Lower lobe of right lung (tissue), 2 donors: ENCODE measurements around the gene ZBTB21. TPM values are rescaled to one million over a fixed set of nuclear protein-coding genes. Genes with fewer than 3 reads are reported as not detected.
A peak's percentile ranks its signal among the peaks of the same experiment; 100 is the strongest.

Source experiments
- ATAC-seq, 2 donors: fragments of 200-7000 bp; cut with Tn5 transposase; one replicate each; pipeline ENCODE4 v1.9.1; 2020 to 2022; ENCODE audit warnings: mild to moderate bottlenecking in 2 of 2, moderate library complexity in 2 of 2
- DNase-seq: peaks from one replicate; pipeline ENCODE4 v3.0.0-alpha.2; 2020
- H3K27ac ChIP-seq: fragments of 200-600 bp; one replicate; pipeline ENCODE4 v1.8.0; 2022
- H3K27me3 ChIP-seq: fragments of 200-600 bp; one replicate; pipeline ENCODE4 v1.8.0; 2022; ENCODE audit warnings: low read depth
- H3K36me3 ChIP-seq: fragments of 200-600 bp; one replicate; pipeline ENCODE4 v1.8.0; 2022; ENCODE audit warnings: mild to moderate bottlenecking
- H3K4me1 ChIP-seq: fragments of 200-600 bp; one replicate; pipeline ENCODE4 v1.8.0; 2022
- H3K4me3 ChIP-seq: fragments of 200-600 bp; one replicate; pipeline ENCODE4 v1.8.0; 2022; ENCODE audit warnings: mild to moderate bottlenecking
- H3K9me3 ChIP-seq: fragments of 200-600 bp; one replicate; pipeline ENCODE4 v1.8.0; 2022
- CTCF ChIP-seq: fragments of 200-600 bp; IDR thresholded peaks from one replicate; pipeline ENCODE4 v1.8.0; 2022; ENCODE audit warnings: antibody characterized with exemption, mild to moderate bottlenecking
- intact Hi-C: fragments of 100-400 bp; cut with DNase I; formaldehyde crosslinking; loops from one replicate; pipeline ENCODE4 v1.11.0; 2022
- total RNA-seq: library from RNA; stranded (reverse); fragmentation: NEBNext Ultra II Directional; extraction: Animal tissue kit (Norgen Biotek cat#: 25700); gene quantifications from one replicate; pipeline ENCODE4 v1.2.1, GENCODE V29; 2021
- donor health status: DM: no; HTN: yes; CAD: no; lungs with severe emphysema.

Gene ZBTB21
- total RNA-seq, 1 donor from 2014 or later, result 15.6 TPM

DNA sequence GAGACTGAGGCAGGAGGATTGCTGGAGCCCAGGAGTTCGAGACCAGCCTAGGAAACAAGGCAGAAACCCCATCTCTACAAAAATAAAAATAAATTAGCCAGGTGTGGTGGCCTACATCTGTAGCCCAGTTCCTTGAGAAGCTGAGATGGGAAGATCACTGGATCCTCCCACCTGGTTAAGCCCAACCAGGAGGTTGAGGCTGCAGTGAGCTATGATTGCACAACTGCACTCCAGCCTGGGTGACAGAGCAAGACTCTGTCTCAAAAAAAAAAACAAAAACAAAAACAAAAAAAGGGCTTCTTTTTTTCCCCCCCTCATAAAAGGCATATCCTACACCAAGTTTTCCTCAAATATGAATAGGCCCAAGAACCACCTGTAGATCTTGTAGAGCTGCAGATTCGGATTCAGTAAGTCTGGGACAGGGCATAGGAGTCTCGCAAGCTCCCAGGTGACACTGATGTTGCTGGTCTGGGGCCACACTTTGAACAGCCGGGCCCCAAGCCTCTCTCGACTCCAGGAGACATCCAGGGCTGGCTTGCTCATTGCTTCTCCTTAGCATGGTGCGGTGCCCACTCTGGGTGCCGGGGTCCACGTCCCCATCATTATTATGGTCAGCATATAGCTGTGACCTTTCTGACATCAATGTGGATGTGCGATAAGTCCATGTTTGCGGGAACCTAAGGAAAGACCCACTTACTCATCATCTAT lies 38.9 kb upstream of the ZBTB21 start:
- ATAC-seq (no peak), DNase-seq (no peak)
- Histone ChIP-seq H3K9me3 (no peaks in the 10 kb centered on the region), H3K27ac (no peak overlapping the region), H3K36me3 (no peaks in the 10 kb centered on the region), H3K4me1 (no peaks in the 10 kb centered on the region), H3K27me3 (no peaks in the 10 kb centered on the region), H3K4me3 (no peak overlapping the region)
- TF ChIP-seq CTCF, result no peak
- intact Hi-C loops, result no loop called here

DNA sequence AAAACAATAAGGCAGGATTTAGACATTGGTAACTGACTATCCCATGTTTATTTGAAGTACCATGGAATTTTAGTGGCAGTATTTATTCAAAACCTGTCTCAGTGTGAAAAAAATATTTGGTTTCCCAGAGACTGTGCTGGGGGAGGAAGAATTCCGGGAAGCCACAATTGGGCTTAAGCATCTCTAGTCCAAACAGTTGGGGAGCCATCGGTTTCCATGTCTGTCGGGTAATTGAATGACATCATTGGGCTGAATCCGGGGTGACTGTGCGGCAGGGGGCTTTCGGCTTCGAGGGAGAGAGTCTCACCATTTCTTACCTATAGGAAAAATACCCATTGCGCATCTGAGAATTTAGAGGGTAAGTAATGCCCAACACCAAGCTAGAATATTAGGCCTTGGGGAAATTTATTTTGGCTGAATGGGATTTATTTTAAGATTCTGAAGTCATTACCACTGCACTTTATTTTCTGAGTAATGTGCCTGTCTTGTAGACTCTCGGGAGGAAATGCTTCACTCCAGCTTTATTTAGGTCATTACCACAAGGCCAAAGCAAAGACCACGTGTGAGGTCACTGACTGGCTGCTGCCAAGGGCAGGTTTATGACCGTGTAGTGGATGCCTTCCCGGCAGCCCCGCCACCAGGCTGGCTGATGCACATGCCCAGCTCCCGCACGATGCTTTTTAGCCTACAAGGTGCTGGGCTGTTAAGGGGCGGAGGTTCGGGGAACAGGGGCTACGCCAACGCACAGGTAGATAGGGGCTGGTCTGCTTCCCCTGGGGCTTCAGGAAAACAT lies 37.9 kb upstream of the ZBTB21 start:
- no peaks in the 10 kb centered on the region for H3K27me3 ChIP-seq
- no peaks in the 10 kb centered on the region for H3K36me3 ChIP-seq
- no peak overlapping the region for H3K27ac ChIP-seq
- no peak for TF ChIP-seq CTCF
- no peaks in the 10 kb centered on the region for H3K4me1 ChIP-seq
- intact Hi-C loops, result no loop called here
- peak; percentile 25 to 60 for ATAC-seq
- no peak for DNase-seq
- H3K9me3 ChIP-seq, result no peaks in the 10 kb centered on the region
- no peak overlapping the region for H3K4me3 ChIP-seq

GRCh38 chr21:42044871-42045495 lies 34.8 kb upstream of the ZBTB21 start:
- Histone ChIP-seq H3K9me3 (no peaks in the 10 kb centered on the region), H3K36me3 (no peaks in the 10 kb centered on the region), H3K27ac (no peak overlapping the region), H3K4me1 (peaks cover 4% of the 10 kb centered on the region), H3K27me3 (no peaks in the 10 kb centered on the region), H3K4me3 (no peak overlapping the region)
- no peak for ATAC-seq
- intact Hi-C loops, result no loop called here
- peak; percentile 28 for DNase-seq
- no peak for TF ChIP-seq CTCF

- H3K36me3 ChIP-seq, result no peaks in the 10 kb centered on the region
- DNase-seq, result peak; percentile 30
Observed at GRCh38 chr21:42043961-42044360, 33.8 kb upstream of the ZBTB21 start.

More at GRCh38 chr21:42043961-42044360, 33.8 kb upstream of the ZBTB21 start:
- Histone ChIP-seq H3K4me1 (peaks cover 14% of the 10 kb centered on the region), H3K27ac (no peak overlapping the region), H3K4me3 (no peak overlapping the region), H3K27me3 (no peaks in the 10 kb centered on the region), H3K9me3 (no peaks in the 10 kb centered on the region)
- intact Hi-C loops, result no loop called here
- ATAC-seq, result no peak
- TF ChIP-seq CTCF, result no peak
